CD4-positive, CD25-positive, alpha-beta regulatory T cell (primary cell): Measurements from ENCODE around the gene NXNL2. TPM values are rescaled to one million over a fixed set of nuclear protein-coding genes. Genes with fewer than 3 reads are reported as not detected.

Experiments used
- ATAC-seq, 2 donors: fragments of 150-1000 bp; cut with Tn5 transposase; one replicate each; pipeline ENCODE4 v1.10.0; 2021; ENCODE audit warnings: low read depth in 2 of 2, moderate number of reproducible peaks in 2 of 2, moderate library complexity in 1 of 2
- DNase-seq, 3 donors: peaks; one replicate each; pipeline versions ENCODE4 v3.0.0 to v3.0.0-alpha.2; 2012 to 2022; ENCODE audit warnings: mixed read lengths in 1 of 3
- H3K27ac ChIP-seq: one replicate; pipeline ENCODE4 v1.7.0; 2013; ENCODE audit warnings: mild to moderate bottlenecking, low read length; ENCODE audit not compliant: insufficient read depth, poor library complexity, severe bottlenecking
- H3K27me3 ChIP-seq: one replicate; pipeline ENCODE4 v1.7.0; 2013; ENCODE audit warnings: low read length; ENCODE audit not compliant: control insufficient read depth, insufficient read depth
- H3K36me3 ChIP-seq: one replicate; pipeline ENCODE4 v1.7.0; 2013; ENCODE audit warnings: mild to moderate bottlenecking, low read length, moderate library complexity; ENCODE audit not compliant: control insufficient read depth, insufficient read depth
- H3K4me1 ChIP-seq: 2 replicates; pipeline ENCODE4 v1.7.0; 2013; ENCODE audit warnings: mild to moderate bottlenecking, low read length; ENCODE audit not compliant: insufficient read depth, control insufficient read depth, poor library complexity, severe bottlenecking
- H3K4me3 ChIP-seq: one replicate; pipeline ENCODE4 v1.7.0; 2013; ENCODE audit warnings: low read depth, mild to moderate bottlenecking, low read length, moderate library complexity
- H3K9me3 ChIP-seq, 2 experiments: 1 replicate in 1 of 2; 2 replicates in 1 of 2; pipeline ENCODE4 v1.7.0; 2013; ENCODE audit warnings: low read length in 2 of 2, mild to moderate bottlenecking in 1 of 2, moderate library complexity in 1 of 2; ENCODE audit not compliant: control insufficient read depth in 2 of 2
- H3K27ac Mint-ChIP-seq, 3 donors: one replicate each; pipeline ENCODE4 v1.8.0; 2020 to 2022; ENCODE audit warnings: mild to moderate bottlenecking in 3 of 3, mixed read lengths in 3 of 3, moderate library complexity in 2 of 3
- H3K27me3 Mint-ChIP-seq: one replicate; pipeline ENCODE4 v1.8.0; 2022; ENCODE audit warnings: mild to moderate bottlenecking, mixed read lengths
- H3K36me3 Mint-ChIP-seq: one replicate; pipeline ENCODE4 v1.8.0; 2020; ENCODE audit warnings: mixed read lengths
- H3K4me1 Mint-ChIP-seq, 4 donors: one replicate each; pipeline ENCODE4 v1.8.0; 2020 to 2022; ENCODE audit warnings: mixed read lengths in 4 of 4, mild to moderate bottlenecking in 1 of 4
- H3K4me3 Mint-ChIP-seq, 4 donors: one replicate each; pipeline ENCODE4 v1.8.0; 2020 to 2022; ENCODE audit warnings: mild to moderate bottlenecking in 4 of 4, mixed read lengths in 4 of 4, moderate library complexity in 3 of 4
- H3K9me3 Mint-ChIP-seq, 7 donors: one replicate each; pipeline ENCODE4 v1.8.0; 2020 to 2022; ENCODE audit warnings: mixed read lengths in 7 of 7, mild to moderate bottlenecking in 3 of 7, moderate library complexity in 2 of 7
- polyA plus RNA-seq, 4 donors: library from polyadenylated mRNA; unstranded; fragments of 300-500 nt; fragmentation: Illumina TruSeq; gene quantifications; one replicate each; pipeline ENCODE4 v1.2.3, GENCODE V29; 2021
- total RNA-seq: library from RNA; stranded (reverse); gene quantifications from one replicate; pipeline ENCODE4 v1.2.3, GENCODE V29; 2022

Gene NXNL2
- total and polyA plus RNA-seq, 5 donors from 2014 or later = not detected

DNA sequence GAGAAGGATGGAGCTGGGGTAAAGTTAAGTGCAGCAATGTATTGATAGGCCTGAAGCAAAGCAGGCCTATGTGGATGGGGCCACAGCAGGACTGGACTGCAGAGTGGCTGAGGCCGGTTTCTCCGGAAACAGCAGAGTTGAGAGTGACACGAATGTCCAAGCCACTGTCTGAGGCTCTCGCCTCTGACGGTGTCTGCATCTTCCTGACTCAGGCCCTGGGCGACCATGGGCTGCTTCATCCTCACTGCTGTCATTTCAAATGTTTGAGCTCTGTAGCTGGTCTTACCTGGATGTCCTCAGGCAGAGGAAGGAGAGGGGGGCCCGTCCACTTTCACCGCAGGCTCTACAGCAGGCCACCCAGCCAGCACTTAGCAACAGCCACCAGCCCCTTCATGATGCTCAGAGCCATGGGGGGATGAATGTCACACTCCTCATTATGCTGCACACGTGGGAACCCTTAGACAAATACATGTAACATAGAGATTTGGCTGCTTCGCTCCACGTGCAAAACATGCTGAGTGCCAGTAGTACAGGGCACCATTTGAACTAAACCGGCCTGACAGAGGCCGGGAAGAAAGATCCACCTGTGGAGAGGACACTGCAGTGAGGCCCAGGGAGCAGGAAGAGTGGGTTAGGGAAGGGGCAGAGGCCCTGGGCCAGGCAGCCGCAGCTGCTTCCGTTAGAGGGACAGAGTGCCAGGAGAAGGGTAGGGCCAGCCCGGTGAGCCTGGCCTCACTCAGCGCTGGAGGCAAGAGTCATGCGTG lies 31.7 kb upstream of the NXNL2 start:
- no peaks in the 10 kb centered on the region for H3K36me3 Mint-ChIP-seq

DNA sequence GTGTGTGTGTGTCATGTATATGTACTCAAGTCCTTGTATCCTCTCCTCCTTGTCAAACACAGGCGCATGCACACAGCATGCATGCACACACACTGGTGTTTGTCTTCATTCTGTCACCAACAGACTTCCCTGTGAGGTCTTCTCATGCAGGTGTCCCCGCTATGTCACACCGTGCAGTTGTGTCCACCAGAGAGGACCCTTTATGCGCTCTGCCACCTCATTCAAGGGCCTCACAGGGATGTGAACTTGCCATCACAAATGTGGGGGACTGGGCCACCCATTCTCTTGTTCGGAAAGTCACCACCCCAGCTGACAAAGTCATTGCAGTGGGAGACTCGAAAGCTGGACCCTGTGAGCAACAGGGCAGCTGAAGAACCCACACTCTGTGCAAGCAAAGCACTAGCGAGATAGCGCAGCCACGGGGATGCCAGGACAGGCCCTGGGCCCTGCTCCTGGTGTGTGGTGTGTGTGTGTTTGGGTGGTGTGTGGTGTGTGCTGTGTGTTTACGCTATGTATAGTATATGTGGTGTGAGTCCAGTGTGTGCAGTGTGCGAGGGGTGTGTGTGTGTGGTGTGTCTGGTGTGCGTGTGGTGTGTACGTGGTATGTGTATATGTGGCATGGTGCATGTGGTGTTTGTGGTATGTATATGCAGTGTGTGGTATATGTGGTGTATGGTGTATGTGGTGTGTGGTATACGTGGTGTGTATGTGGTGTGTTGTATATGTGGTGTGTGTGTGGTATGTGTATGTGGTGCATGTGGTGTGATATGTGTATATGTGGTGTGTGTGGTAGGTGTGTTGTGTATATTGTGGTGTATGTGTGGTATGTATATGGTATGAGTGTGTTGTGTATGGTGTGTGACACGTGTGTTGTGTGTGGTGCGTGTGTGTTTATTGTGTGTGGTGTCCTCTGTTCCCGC lies 30.9 kb upstream of the NXNL2 start:
- Histone ChIP-seq H3K4me3 (no peak overlapping the region), H3K27ac (no peak overlapping the region), H3K4me1 (no peaks in the 10 kb centered on the region), H3K36me3 (no peaks in the 10 kb centered on the region), H3K27me3 (no peaks in the 10 kb centered on the region), H3K9me3 (no peaks in the 10 kb centered on the region)
- Mint-ChIP-seq H3K4me3 (no peak overlapping the region), H3K4me1 (no peaks in the 10 kb centered on the region), H3K27me3 (no peaks in the 10 kb centered on the region), H3K36me3 (no peaks in the 10 kb centered on the region), H3K9me3 (no peaks in the 10 kb centered on the region), H3K27ac (no peak overlapping the region)
- no peak for ATAC-seq
- no peak for DNase-seq

More for the DNA sequence above, 31.7 kb upstream of the NXNL2 start:
- Mint-ChIP-seq H3K27ac (no peak overlapping the region), H3K4me3 (no peak overlapping the region), H3K27me3 (no peaks in the 10 kb centered on the region), H3K4me1 (no peaks in the 10 kb centered on the region), H3K9me3 (no peaks in the 10 kb centered on the region)
- Histone ChIP-seq H3K27me3 (no peaks in the 10 kb centered on the region), H3K9me3 (no peaks in the 10 kb centered on the region), H3K27ac (no peak overlapping the region), H3K4me1 (no peaks in the 10 kb centered on the region), H3K4me3 (no peak overlapping the region), H3K36me3 (no peaks in the 10 kb centered on the region)
- DNase-seq (no peak), ATAC-seq (no peak)

DNA sequence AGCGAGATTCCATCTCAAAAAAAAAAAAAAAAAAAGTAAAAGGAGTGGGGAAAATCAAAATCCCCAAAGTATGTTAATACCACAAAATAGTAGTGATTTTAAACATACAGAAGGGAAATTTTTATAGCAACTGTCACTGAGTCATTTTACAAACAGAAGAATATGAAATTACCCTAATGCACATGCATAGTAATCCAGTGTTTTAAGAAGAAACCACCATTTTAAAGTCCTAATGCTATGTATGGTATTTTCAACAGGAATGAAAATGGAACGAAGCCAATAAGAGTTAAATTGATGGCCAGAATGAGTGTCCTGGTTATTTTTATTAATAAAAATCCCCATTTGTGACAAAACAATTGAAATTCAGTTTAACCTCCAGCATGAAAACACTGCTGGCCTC lies 26.7 kb upstream of the NXNL2 start:
- Mint-ChIP-seq H3K27ac (no peak overlapping the region), H3K4me1 (no peaks in the 10 kb centered on the region), H3K36me3 (no peaks in the 10 kb centered on the region), H3K4me3 (no peak overlapping the region), H3K9me3 (peaks cover 0 to 2% (median 0%) of the 10 kb centered on the region in 7 donors), H3K27me3 (no peaks in the 10 kb centered on the region)
- DNase-seq (no peak), ATAC-seq (no peak)
- Histone ChIP-seq H3K9me3 (no peaks in the 10 kb centered on the region), H3K4me3 (no peak overlapping the region), H3K27ac (no peak overlapping the region), H3K4me1 (no peaks in the 10 kb centered on the region), H3K27me3 (no peaks in the 10 kb centered on the region), H3K36me3 (no peaks in the 10 kb centered on the region)

DNA sequence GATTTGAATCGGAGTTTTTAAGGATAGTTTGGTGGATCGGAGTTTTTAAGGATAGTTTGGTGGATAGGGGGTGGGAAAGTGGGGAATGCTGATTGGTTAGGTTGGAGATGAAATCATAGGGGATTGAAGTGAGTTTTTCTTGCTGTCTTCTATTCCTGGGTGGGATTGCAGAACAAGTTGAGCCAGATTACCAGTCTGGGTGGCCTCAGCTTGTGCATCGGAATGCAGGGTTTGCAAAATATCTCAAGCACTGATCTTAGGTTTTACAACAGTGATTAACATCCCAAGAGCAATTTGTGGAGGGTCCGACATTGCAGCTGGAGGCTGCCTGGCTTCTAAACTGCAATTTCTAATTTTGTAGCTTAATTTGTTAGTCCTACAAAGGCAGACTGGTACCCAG lies 23.1 kb upstream of the NXNL2 start:
- no peaks in the 10 kb centered on the region for H3K4me1 Mint-ChIP-seq
- Histone ChIP-seq H3K9me3 (no peaks in the 10 kb centered on the region), H3K27ac (no peak overlapping the region), H3K36me3 (no peaks in the 10 kb centered on the region), H3K4me3 (no peak overlapping the region), H3K27me3 (no peaks in the 10 kb centered on the region), H3K4me1 (no peaks in the 10 kb centered on the region)
- H3K9me3 Mint-ChIP-seq = peaks cover 0 to 8% (median 2%) of the 10 kb centered on the region in 7 donors
- no peaks in the 10 kb centered on the region for H3K36me3 Mint-ChIP-seq
- H3K4me3 Mint-ChIP-seq = no peak overlapping the region
- H3K27me3 Mint-ChIP-seq = no peaks in the 10 kb centered on the region
- no peak for DNase-seq
- H3K27ac Mint-ChIP-seq = no peak overlapping the region
- ATAC-seq = no peak

DNA sequence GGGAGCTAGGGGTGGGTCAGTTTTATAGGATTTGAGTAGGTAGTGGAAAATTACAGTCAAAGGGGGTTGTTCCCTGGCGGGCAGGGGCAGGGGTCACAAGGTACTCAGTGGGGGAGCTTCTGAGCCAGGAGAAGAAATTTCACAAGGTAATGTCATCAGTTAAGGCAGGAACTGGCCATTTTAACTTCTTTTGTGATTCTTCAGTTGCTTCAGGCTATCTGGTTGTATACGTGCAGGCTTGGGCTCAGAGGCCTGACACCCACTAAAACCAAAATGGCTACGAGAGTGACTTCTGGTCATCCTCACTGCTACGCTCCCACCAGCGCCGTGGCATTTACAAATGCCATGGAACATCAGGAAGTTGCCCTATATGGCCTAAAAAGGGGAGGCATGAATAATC lies 20.7 kb upstream of the NXNL2 start:
- H3K27ac ChIP-seq = no peak overlapping the region
- Mint-ChIP-seq H3K9me3 (peaks cover 0 to 8% (median 3%) of the 10 kb centered on the region in 7 donors), H3K36me3 (no peaks in the 10 kb centered on the region), H3K27me3 (no peaks in the 10 kb centered on the region), H3K4me3 (no peak overlapping the region), H3K27ac (no peak overlapping the region), H3K4me1 (no peaks in the 10 kb centered on the region)
- DNase-seq (no peak), ATAC-seq (no peak)
- H3K4me3 ChIP-seq = no peak overlapping the region
- H3K4me1 ChIP-seq = no peaks in the 10 kb centered on the region
- no peaks in the 10 kb centered on the region for H3K36me3 ChIP-seq
- H3K9me3 ChIP-seq = no peaks in the 10 kb centered on the region
- no peaks in the 10 kb centered on the region for H3K27me3 ChIP-seq

DNA sequence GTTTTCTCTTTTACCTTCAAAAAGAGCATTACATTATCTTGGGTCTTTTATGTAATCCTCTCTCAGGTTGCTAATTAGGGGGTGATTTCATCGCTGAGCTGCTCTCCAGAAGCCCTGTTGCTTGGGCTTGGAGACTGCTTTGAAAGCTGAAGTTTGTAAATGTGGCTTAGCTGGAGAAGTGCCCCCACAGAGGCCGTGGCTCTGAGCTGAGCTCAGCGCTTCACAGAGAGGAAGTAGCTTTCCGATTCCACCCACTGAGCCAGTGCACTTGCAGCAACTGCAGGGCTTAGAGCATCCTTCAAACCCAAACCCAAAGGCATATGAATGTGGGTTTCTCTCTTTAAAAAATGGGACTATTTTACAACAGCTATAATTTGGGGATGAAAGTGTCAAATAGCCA lies 13.7 kb upstream of the NXNL2 start:
- no peak for ATAC-seq
- no peaks in the 10 kb centered on the region for H3K9me3 ChIP-seq
- H3K27ac ChIP-seq = no peak overlapping the region
- peaks cover 0 to 2% (median 0%) of the 10 kb centered on the region in 7 donors for H3K9me3 Mint-ChIP-seq
- H3K4me3 ChIP-seq = no peak overlapping the region
- H3K36me3 Mint-ChIP-seq = no peaks in the 10 kb centered on the region
- no peak overlapping the region for H3K4me3 Mint-ChIP-seq
- H3K4me1 Mint-ChIP-seq = no peaks in the 10 kb centered on the region
- H3K36me3 ChIP-seq = no peaks in the 10 kb centered on the region
- H3K4me1 ChIP-seq = no peaks in the 10 kb centered on the region
- H3K27me3 Mint-ChIP-seq = peaks cover 11% of the 10 kb centered on the region
- DNase-seq = no peak
- no peak overlapping the region for H3K27ac Mint-ChIP-seq
- no peaks in the 10 kb centered on the region for H3K27me3 ChIP-seq

DNA sequence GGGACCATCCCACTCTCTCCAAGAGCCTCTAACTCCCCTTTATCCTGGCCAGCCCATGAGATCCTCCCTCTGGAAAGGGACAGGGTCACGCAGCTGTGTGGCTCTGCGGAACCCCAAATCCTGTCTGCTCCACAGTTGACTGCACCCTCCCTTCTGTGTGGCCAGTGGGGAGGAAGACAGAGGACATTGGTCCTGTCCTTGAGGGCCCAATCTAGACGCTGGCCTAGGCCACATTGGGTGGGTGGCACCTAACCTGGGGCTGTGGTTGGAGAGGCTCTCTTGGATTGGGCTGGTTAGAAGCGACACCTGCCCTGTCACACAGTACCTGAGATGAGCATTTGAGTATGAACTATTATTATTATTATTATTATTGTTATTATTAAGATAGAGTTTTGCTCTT lies 12.6 kb upstream of the NXNL2 start:
- no peak overlapping the region for H3K4me3 Mint-ChIP-seq

More for the DNA sequence above, 12.6 kb upstream of the NXNL2 start:
- Mint-ChIP-seq H3K9me3 (peaks cover 0 to 2% (median 0%) of the 10 kb centered on the region in 7 donors), H3K36me3 (no peaks in the 10 kb centered on the region), H3K4me1 (no peaks in the 10 kb centered on the region), H3K27me3 (peaks cover 11% of the 10 kb centered on the region), H3K27ac (no peak overlapping the region)
- Histone ChIP-seq H3K9me3 (no peaks in the 10 kb centered on the region), H3K4me3 (no peak overlapping the region), H3K4me1 (no peaks in the 10 kb centered on the region), H3K36me3 (no peaks in the 10 kb centered on the region), H3K27me3 (no peaks in the 10 kb centered on the region), H3K27ac (no peak overlapping the region)
- no peak for ATAC-seq
- DNase-seq = no peak
